Prostate gland (tissue), 2 donors: Measurements from ENCODE around the gene AATK.

Source experiments
- CTCF ChIP-seq, 4 experiments: fragments of 200-600 bp in 2 of 4; fragments of 450-650 bp in 2 of 4; sonication (generic) in 2 of 4; IDR thresholded peaks; 1 replicate in 3 of 4; 2 replicates in 1 of 4; pipeline ENCODE4 v1.5.1; 2016 to 2019; ENCODE audit warnings: antibody characterized with exemption in 4 of 4, mild to moderate bottlenecking in 2 of 4, moderate library complexity in 2 of 4
- POLR2A ChIP-seq: fragments of 450-650 bp; IDR thresholded peaks from one replicate; pipeline ENCODE4 v1.6.1; 2016; ENCODE audit warnings: antibody characterized with exemption, mild to moderate bottlenecking

- TF ChIP-seq CTCF (IDR thresholded peaks at IDR 0.05) (no peak), POLR2A (no peak)
These were observed 7.1 kb downstream of the AATK start for GRCh38 chr17:81158688-81159590.
